Hippocampal formation (tissue), 2 donors: ENCODE data around the gene NR2E1.
A peak's percentile ranks its signal among the peaks of the same experiment; 100 is the strongest.

Experiments used
- DNase-seq, 2 donors: peaks; one replicate each; lab custom pipeline; 2025; lab: John Stamatoyannopoulos, UW

NR2E1 gene

DNA sequence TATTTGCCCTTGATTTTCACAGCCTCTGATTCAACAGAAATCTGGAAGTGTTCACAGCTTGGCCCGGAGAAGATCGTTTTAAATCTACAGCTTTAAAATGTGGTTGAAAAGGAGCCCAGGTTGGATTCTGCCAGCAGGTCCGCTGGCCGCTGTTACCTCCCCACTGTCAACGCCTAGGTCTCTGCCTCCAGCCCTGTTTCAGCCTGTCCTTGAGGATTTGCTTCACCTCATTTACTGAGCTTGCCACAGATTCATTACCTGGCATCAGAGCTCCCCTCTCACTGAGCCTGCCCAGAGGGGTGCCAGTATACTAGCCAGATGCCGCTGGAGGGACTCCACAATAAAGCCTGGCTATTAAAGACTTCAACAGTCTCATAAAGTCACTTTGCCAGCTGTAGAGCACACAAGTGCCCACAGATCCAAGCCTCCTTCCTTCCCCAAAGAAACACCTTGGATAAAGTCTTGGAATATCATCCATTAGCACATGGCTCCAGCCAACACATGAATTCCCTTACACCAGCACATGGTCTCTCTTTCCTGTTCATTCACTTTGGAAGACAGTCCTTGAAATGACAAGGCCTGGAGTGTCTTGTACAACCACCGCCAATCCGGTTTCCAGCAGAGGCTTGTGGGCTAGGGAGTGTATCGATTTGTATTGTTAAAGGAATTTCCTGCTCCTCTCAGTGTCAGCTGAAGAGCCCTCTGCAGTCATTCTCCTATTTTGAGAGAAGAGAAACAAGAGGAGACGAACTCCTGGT, 9.5 kb upstream of the NR2E1 start:
- DNase-seq, result no peak

DNA sequence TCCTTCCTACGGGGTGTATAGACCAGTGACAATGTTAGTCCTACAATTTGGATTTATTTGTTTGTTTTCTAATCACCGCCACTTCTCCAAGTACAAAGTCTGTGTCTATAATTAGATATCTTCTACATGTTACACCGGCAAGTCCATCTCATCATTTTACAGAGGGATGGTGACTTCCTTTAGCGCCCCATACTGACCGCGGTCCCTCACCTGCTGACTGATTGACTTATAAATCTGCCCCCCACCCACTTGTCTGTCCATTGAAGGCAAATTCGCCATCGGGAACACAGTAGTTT, 8.9 kb upstream of the NR2E1 start:
- no peak for DNase-seq

- DNase-seq, result no peak
These were observed 8.4 kb upstream of the NR2E1 start for GRCh38 chr6:108157234-108157980.

- no peak for DNase-seq
These were observed 7.8 kb upstream of the NR2E1 start for GRCh38 chr6:108157981-108158525.

DNA sequence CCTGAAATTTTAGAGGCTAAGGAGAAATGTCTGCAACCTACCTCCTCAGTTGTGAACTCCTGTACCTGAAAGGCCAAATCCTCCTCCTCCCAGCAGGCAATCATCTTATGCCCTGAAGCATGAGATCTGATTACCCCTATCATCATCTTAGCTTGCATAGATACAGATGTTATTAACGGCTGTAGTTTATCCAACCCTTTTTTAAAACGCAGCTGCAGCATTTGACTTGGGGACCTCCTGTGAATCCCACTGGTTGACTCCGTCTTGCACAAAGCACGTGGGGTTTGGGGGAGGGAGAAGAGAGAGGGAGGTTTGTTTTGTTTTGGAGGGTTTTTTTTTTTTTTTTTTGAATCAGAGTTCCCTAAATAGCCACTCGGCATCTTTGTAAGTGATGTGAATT, 5.8 kb upstream of the NR2E1 start:
- no peak for DNase-seq

GRCh38 chr6:108161724-108162282, 4.0 kb upstream of the NR2E1 start:
- DNase-seq, result no peak

- DNase-seq, result no peak
These were observed 2.6 kb upstream of the NR2E1 start for GRCh38 chr6:108163267-108163643.

GRCh38 chr6:108163644-108164542, 1.9 kb upstream of the NR2E1 start:
- DNase-seq, result no peak

GRCh38 chr6:108164543-108164814, 1.3 kb upstream of the NR2E1 start:
- no peak for DNase-seq

DNA sequence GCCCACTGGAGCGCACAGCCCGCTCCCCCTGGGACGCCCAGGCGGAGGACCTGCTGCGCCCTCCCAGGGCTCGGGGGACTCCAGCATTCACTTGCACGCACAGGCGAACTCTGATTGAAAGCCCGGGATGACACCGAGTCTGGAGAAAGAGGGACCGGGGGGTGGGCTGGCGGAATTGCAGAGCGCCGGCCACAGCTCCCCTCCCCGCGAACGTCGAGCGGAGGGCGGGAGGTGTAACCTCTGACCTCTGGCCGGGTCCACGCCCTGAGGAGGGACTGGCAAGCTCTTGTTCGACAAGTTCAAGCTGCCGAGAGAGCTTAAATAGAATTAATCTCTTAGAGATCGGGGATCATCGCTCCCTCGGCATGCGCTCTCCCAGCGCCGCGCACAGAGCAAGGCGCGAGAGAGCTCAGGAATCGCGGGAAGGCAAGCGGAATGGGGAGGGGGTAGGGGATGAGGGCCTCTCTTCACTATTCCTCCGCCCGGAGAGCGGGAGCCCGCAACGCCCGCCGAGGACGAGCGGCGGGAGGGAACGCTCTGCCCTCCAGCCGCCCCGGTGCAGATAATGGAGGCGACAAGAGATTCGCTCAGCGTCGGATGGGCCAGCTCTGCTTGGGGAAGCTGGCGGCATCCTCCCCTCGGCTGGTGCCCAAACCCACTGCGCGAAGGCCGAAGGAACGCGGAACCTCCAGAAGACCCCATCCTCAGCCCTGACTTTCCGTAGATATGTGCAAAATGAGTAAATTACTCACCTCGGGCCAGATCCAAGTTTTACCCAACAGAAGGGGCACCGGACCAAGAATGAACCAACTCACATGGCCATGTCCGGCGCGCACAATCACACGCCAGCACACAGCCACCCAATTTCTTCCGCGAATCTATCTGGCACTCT, 761 bp upstream of the NR2E1 start:
- no peak for DNase-seq

GRCh38 chr6:108166664-108167448, 1.0 kb downstream of the NR2E1 start:
- DNase-seq, result no peak

DNA sequence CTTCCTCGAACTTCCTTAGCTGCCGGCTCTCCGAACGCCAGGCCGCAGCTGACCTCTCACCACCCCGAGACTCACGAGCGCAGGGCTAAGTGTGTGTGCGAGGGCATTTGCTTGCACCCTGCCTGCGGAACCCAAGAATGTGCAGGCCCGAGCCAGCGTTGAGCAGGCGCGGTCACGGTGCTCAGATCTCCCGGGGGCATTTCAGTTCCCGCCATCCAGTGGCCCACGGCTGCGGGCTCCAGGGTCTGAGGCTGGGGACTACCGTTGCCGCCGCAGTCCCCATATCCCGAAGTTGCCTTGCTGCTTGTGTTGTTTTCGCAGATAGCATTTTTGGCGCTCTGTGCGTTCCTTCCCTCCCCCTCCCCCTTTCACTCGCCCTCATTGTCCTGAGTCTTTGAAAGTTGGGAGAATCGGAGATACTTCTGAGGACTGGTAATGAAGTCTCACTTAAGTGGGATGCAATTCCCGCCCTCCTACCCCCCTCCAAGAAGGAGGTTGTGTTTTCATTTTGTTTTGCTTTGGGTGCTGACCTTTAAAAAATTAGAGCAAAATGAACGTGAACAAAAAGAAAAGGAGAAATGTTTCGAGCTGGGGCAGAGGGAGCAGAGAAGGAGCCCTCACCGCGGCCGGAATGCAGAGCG, 1.7 kb downstream of the NR2E1 start:
- no peak for DNase-seq

DNA sequence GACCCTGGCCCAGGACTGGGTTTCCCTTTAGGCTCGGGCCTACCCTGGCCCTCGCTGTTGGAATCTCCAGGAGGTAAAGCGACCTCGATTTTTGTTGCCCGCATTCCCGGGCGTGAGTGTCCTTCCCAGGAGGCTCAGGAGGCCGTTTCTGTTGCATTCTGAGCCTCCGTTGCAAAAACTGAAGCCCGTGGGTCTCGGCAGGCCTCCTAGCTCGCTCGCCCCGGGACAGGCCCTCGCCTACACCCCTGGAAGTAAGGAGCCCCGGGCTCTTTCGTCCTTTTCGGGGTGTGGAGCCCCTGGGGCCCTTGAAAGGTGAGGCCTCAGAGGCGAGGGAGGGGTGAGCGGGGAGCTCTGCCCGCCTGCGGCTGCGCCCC, 2.3 kb downstream of the NR2E1 start:
- DNase-seq, result no peak

DNA sequence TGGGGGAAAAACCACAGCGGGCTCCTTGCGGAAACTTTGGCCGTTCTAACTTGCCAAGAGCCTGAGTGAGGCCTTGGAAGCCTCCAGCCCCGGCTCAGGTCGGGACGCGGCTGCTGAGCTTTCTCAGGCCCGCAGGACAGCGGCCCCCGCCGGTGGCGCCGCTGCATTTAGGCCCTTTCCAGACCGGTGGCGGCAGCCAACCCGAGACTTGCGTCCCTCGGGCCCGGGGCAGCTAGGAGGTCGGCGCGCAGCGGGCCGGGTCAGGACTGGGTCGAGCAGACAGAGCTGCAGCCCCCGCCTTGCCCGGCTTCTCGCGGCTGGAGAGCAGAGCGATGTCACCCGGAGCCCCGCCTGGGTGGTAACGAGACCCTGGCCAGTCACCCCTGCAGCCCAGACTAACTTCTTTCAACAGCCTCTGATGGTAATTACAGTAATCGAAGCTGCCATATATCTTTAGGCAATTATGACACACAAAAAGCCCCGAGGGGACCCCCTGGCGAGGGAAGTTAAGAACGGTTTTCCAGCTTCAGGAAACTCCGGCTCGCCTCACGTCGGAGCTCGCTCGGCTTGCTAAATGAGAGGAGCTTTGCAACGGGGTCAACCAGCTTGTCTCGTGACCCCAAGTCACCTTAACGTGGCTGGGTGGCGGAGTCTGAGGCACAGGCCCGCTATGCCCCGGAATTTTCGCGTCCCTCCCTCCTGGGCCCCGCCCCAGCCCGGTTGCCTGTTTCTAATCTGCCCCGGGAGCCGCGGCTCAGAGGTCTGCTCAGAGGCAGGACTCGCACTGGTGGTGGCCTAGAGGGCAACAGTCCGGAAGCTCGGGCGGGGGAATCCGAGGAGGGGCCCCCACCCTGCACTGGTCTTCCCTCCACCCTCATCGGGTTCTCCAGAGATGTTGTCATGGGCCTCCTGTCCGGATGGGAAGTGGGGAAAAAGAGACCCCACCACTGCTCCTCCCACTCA, 3.0 kb downstream of the NR2E1 start:
- DNase-seq, result no peak

- DNase-seq, result no peak
These were observed 3.9 kb downstream of the NR2E1 start for GRCh38 chr6:108169464-108170331.

GRCh38 chr6:108170332-108171290, 4.8 kb downstream of the NR2E1 start:
- peak in 1 of 2 donors; percentile 17 for DNase-seq
